ENCODE results near the gene CLEC4A.
"Not testable (repeated sequence)": the region's sequence is repeated elsewhere in the genome, so short reads cannot be mapped to it uniquely, and the experiment has no call there.

Gene CLEC4A

GRCh38 chr12:8087666-8088065, 35.8 kb upstream of the CLEC4A start:
- Histone ChIP-seq H4K20me1 (ENCODE audit: control insufficient read depth, insufficient read depth, low read depth, low read length) (no peaks in the 10 kb centered on the region), H3K9me3 (ENCODE audit: control insufficient read depth, insufficient read depth, low read length) (no peaks in the 10 kb centered on the region), H3K4me2 (ENCODE audit: low read length) (no peak overlapping the region), H3K4me1 (ENCODE audit: control insufficient read depth, low read length) (peaks cover 36% of the 10 kb centered on the region), H3K27ac (ENCODE audit: low read depth, low read length) (no peak overlapping the region), H3K4me3 (ENCODE audit: low read length) (no peak overlapping the region), H3F3A (ENCODE audit: control insufficient read depth, insufficient read depth) (no peaks in the 10 kb centered on the region), H3K36me3 (ENCODE audit: control insufficient read depth, low read length) (peaks cover 55% of the 10 kb centered on the region), H3K79me2 (ENCODE audit: control insufficient read depth, low read length) (peaks cover 72% of the 10 kb centered on the region), H3K27me3 (ENCODE audit: control insufficient read depth, low read length) (no peaks in the 10 kb centered on the region), H3K9me2 (replicated peaks; ENCODE audit: control insufficient read depth, low read length) (no peaks in the 10 kb centered on the region)
- TF ChIP-seq CTCF (IDR thresholded peaks at IDR 0.05; ENCODE audit: low read depth, low read length, poor library complexity, severe bottlenecking) (no peak), EZH2phosphoT487 (IDR thresholded peaks at IDR 0.05; ENCODE audit: borderline replicate concordance, low read length) (no peak)

DNA sequence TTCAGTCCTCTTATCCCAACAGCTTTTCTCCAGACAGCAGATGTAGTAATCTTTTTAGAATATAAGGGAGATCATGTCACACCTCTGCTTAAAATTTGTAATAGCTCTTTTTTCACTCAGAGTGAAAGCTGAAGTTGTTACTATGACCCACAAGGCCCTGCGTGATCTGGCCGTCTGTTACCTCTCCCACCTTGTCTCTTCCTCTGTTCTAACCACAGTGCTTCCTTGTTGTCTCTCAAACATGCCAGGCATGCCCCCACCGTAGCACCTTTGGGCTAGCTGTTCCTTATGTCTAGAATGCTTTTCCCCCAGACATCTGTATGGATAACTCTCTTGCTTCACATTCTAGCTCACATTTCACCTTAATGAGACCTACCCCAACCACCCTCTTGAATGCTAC, 34.8 kb upstream of the CLEC4A start:
- no peak for TF ChIP-seq CTCF (IDR thresholded peaks at IDR 0.05; ENCODE audit: low read depth, low read length, poor library complexity, severe bottlenecking)
- TF ChIP-seq EZH2phosphoT487 (IDR thresholded peaks at IDR 0.05; ENCODE audit: borderline replicate concordance, low read length), result no peak
- peaks cover 64% of the 10 kb centered on the region for H3K36me3 ChIP-seq (ENCODE audit: control insufficient read depth, low read length)
- peaks cover 63% of the 10 kb centered on the region for H3K79me2 ChIP-seq (ENCODE audit: control insufficient read depth, low read length)
- no peak overlapping the region for H3K4me3 ChIP-seq (ENCODE audit: low read length)
- H3K27me3 ChIP-seq (ENCODE audit: control insufficient read depth, low read length), result no peaks in the 10 kb centered on the region
- H3F3A ChIP-seq (ENCODE audit: control insufficient read depth, insufficient read depth), result no peaks in the 10 kb centered on the region
- no peaks in the 10 kb centered on the region for H3K9me3 ChIP-seq (ENCODE audit: control insufficient read depth, insufficient read depth, low read length)
- H3K9me2 ChIP-seq (replicated peaks; ENCODE audit: control insufficient read depth, low read length), result no peaks in the 10 kb centered on the region
- H3K27ac ChIP-seq (ENCODE audit: low read depth, low read length), result no peak overlapping the region
- H4K20me1 ChIP-seq (ENCODE audit: control insufficient read depth, insufficient read depth, low read depth, low read length), result no peaks in the 10 kb centered on the region
- no peak overlapping the region; the same call in 1 of the 2 replicates for H3K4me2 ChIP-seq (ENCODE audit: low read length)
- H3K4me1 ChIP-seq (ENCODE audit: control insufficient read depth, low read length), result peaks cover 28% of the 10 kb centered on the region

DNA sequence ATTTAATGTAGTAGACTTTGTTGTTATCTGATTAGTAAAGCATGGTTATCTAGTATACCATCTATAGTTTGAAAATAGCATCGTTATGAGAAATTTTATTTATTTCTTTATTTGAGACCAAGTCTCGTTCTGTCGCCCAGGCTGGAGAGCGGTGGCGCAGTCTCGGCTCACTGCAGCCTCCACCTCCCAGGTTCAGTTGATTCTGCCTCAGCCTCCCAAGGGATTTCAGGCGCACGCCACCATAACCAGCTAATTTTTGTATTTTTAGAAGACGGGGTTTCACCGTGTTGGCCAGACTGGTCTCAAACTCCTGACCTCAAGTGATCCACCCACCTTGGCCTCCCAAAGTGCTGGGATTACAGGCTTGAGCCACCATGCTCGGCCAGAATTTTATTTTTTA, 34.1 kb upstream of the CLEC4A start:
- H3F3A ChIP-seq (ENCODE audit: control insufficient read depth, insufficient read depth); H3K4me3 ChIP-seq (ENCODE audit: low read length); H3K9me3 ChIP-seq (ENCODE audit: control insufficient read depth, insufficient read depth, low read length); H4K20me1 ChIP-seq (ENCODE audit: control insufficient read depth, insufficient read depth, low read depth, low read length); H3K27ac ChIP-seq (ENCODE audit: low read depth, low read length); H3K9me2 ChIP-seq (replicated peaks; ENCODE audit: control insufficient read depth, low read length); H3K4me2 ChIP-seq (ENCODE audit: low read length); H3K27me3 ChIP-seq (ENCODE audit: control insufficient read depth, low read length): not testable (repeated sequence)
- peaks cover 56% of the 10 kb centered on the region for H3K79me2 ChIP-seq (ENCODE audit: control insufficient read depth, low read length)
- peaks cover 66% of the 10 kb centered on the region for H3K36me3 ChIP-seq (ENCODE audit: control insufficient read depth, low read length)
- H3K4me1 ChIP-seq (ENCODE audit: control insufficient read depth, low read length), result peaks cover 21% of the 10 kb centered on the region

DNA sequence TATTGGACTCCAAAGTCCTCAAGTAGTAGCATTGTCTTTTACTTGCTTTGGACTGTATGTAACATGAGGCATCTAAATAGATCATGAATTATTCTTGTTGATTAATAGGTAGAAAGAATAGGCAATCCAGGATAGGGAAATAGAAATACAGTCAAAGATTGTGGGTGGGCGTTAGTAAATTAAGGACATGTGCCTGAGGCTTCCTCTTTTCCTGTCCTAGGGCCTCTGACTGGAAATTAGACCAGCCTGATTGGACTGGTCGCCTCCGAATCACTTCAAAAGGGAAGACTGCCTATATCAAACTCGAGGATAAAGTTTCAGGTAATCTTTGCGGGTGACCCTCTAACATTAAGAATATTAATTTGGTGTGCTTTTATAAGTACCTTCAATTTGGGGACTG, 33.7 kb upstream of the CLEC4A start:
- H3K4me1 ChIP-seq (ENCODE audit: control insufficient read depth, low read length), result peaks cover 16% of the 10 kb centered on the region
- H3F3A ChIP-seq (ENCODE audit: control insufficient read depth, insufficient read depth), result no peaks in the 10 kb centered on the region
- no peaks in the 10 kb centered on the region for H3K9me3 ChIP-seq (ENCODE audit: control insufficient read depth, insufficient read depth, low read length)
- no peaks in the 10 kb centered on the region for H3K27me3 ChIP-seq (ENCODE audit: control insufficient read depth, low read length)
- H3K36me3 ChIP-seq (ENCODE audit: control insufficient read depth, low read length), result peaks cover 70% of the 10 kb centered on the region
- no peak for TF ChIP-seq CTCF (IDR thresholded peaks at IDR 0.05; ENCODE audit: low read depth, low read length, poor library complexity, severe bottlenecking)
- TF ChIP-seq EZH2phosphoT487 (IDR thresholded peaks at IDR 0.05; ENCODE audit: borderline replicate concordance, low read length), result no peak
- no peak overlapping the region for H3K27ac ChIP-seq (ENCODE audit: low read depth, low read length)
- H4K20me1 ChIP-seq (ENCODE audit: control insufficient read depth, insufficient read depth, low read depth, low read length), result no peaks in the 10 kb centered on the region
- H3K4me2 ChIP-seq (ENCODE audit: low read length), result no peak overlapping the region
- H3K79me2 ChIP-seq (ENCODE audit: control insufficient read depth, low read length), result peaks cover 52% of the 10 kb centered on the region
- no peak overlapping the region for H3K4me3 ChIP-seq (ENCODE audit: low read length)
- H3K9me2 ChIP-seq (replicated peaks; ENCODE audit: control insufficient read depth, low read length), result no peaks in the 10 kb centered on the region
